Parathyroid adenoma (tissue), 2 donors: ENCODE measurements around the gene RPL37.
A peak's percentile ranks its signal among the peaks of the same experiment; 100 is the strongest.

Experiments used
- H2AFZ ChIP-seq: fragments of 300-600 bp; sonication (generic); one replicate; pipeline ENCODE4 v1.7.0; 2017; ENCODE audit warnings: antibody characterized with exemption, mild to moderate bottlenecking
- H3K27ac ChIP-seq: fragments of 300-600 bp; sonication (generic); one replicate; pipeline ENCODE4 v1.7.0; 2017
- H3K27me3 ChIP-seq: fragments of 300-600 bp; sonication (generic); one replicate; pipeline ENCODE4 v1.7.0; 2017; ENCODE audit warnings: low read length; ENCODE audit not compliant: control insufficient read depth, insufficient read depth
- H3K36me3 ChIP-seq: fragments of 300-600 bp; sonication (generic); one replicate; pipeline ENCODE4 v1.7.0; 2017; ENCODE audit warnings: low read length; ENCODE audit not compliant: control insufficient read depth, insufficient read depth
- H3K4me1 ChIP-seq: fragments of 300-600 bp; sonication (generic); one replicate; pipeline ENCODE4 v1.7.0; 2017; ENCODE audit warnings: control low read depth
- H3K4me2 ChIP-seq: fragments of 300-600 bp; sonication (generic); one replicate; pipeline ENCODE4 v1.7.0; 2017; ENCODE audit warnings: low read length
- H3K4me3 ChIP-seq: fragments of 300-600 bp; sonication (generic); one replicate; pipeline ENCODE4 v1.7.0; 2017; ENCODE audit warnings: low read depth, low read length
- H3K79me2 ChIP-seq: fragments of 300-600 bp; sonication (generic); one replicate; pipeline ENCODE4 v1.7.0; 2017; ENCODE audit warnings: control low read depth
- H3K9ac ChIP-seq: fragments of 300-600 bp; sonication (generic); one replicate; pipeline ENCODE4 v1.7.0; 2017; ENCODE audit warnings: mild to moderate bottlenecking
- H3K9me3 ChIP-seq: fragments of 300-600 bp; sonication (generic); one replicate; pipeline ENCODE4 v1.7.0; 2017; ENCODE audit warnings: low read length; ENCODE audit not compliant: control insufficient read depth
- TF ChIP-seq, protein P1 (sequence below): fragments of 300-600 bp; sonication (generic); IDR thresholded peaks from one replicate; pipeline ENCODE4 v1.7.0; 2017; ENCODE audit warnings: antibody characterized with exemption, mild to moderate bottlenecking
- donor health status: primary hyperparathyroidism.

Gene RPL37

DNA sequence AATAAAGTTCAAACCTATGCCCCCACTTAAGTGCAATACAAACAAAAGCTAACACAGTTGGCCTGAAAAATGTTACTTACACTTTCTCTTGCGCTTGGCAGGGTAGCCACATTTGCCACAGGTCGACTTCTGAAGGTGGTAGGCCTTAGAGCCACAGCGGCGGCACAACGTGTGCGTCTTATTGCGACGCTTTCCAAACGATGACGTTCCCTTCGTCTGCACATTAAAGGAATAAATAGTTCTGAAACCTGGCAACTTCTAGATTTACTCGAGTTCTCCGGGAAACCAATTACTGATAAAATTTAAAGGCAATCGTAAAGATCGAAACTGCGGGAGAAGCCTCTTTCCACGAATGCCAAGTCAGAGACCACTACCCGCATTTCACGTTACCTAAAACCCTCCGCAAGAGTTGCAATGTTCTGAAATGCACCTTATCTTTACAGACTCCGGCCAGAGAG, 602 bp downstream of the RPL37 start:
- TF ChIP-seq, protein P1, sequence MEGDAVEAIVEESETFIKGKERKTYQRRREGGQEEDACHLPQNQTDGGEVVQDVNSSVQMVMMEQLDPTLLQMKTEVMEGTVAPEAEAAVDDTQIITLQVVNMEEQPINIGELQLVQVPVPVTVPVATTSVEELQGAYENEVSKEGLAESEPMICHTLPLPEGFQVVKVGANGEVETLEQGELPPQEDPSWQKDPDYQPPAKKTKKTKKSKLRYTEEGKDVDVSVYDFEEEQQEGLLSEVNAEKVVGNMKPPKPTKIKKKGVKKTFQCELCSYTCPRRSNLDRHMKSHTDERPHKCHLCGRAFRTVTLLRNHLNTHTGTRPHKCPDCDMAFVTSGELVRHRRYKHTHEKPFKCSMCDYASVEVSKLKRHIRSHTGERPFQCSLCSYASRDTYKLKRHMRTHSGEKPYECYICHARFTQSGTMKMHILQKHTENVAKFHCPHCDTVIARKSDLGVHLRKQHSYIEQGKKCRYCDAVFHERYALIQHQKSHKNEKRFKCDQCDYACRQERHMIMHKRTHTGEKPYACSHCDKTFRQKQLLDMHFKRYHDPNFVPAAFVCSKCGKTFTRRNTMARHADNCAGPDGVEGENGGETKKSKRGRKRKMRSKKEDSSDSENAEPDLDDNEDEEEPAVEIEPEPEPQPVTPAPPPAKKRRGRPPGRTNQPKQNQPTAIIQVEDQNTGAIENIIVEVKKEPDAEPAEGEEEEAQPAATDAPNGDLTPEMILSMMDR = no peak
- peaks cover 12% of the 10 kb centered on the region for H3K4me1 ChIP-seq
- no peaks in the 10 kb centered on the region for H3K79me2 ChIP-seq
- no peaks in the 10 kb centered on the region for H3K27me3 ChIP-seq
- peak overlapping the region; percentile 86 for H3K4me3 ChIP-seq
- H2AFZ ChIP-seq = peak overlapping the region; percentile 96
- H3K27ac ChIP-seq = peak overlapping the region; percentile 90
- peak overlapping the region; percentile 81 for H3K9ac ChIP-seq
- no peaks in the 10 kb centered on the region for H3K36me3 ChIP-seq
- peak overlapping the region; percentile 84 for H3K4me2 ChIP-seq
- no peaks in the 10 kb centered on the region for H3K9me3 ChIP-seq

DNA sequence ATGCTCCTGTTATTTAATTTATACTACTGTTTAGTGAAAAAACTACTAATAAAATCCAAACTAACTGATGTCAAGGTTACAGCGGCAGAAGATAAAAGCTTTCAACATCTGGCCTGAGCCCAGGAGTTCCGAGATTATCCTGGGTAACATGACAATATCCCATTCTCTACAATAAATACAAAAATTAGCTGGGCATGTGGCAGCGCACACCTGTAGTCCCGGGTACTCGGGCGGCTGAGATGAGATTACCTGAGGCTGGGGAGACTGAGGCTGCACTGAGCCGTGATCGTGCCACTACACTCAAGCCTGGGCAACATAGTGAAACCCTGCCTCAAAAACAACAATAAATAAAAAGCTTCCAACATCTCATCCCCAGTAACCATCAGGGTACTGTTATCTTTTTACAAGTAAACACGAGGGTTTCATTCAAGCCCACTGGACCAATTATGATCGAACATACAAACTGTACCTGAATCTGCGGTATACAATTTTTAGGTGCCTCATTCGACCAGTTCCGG, 1.3 kb downstream of the RPL37 start:
- TF ChIP-seq, protein P1 = no peak
- Histone ChIP-seq H3K27ac (peak overlapping the region; percentile 90), H2AFZ (no peak overlapping the region), H3K36me3 (no peaks in the 10 kb centered on the region), H3K4me1 (peaks cover 12% of the 10 kb centered on the region), H3K4me3 (peak overlapping the region; percentile 86), H3K4me2 (peak overlapping the region; percentile 84), H3K27me3 (no peaks in the 10 kb centered on the region), H3K9ac (no peak overlapping the region), H3K79me2 (no peaks in the 10 kb centered on the region), H3K9me3 (no peaks in the 10 kb centered on the region)

DNA sequence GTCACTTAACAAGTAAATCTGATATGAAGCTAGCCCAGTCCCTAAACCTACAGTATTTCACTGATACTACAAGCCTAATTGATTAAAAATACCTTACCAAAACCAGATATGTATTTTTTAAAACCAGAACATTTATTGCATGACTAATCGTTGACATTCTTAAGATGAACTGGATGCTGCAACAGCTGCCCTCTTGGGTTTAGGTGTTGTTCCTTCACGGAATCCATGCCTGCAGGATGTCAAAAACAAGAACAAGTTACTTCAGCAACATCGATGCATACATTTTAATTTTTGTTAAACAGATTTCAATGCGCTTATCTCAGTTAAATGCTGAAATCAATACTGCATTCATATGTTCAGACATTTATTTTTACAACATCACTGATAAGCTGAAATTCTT, 2.7 kb downstream of the RPL37 start:
- Histone ChIP-seq H3K4me1 (peaks cover 12% of the 10 kb centered on the region), H3K9ac (no peak overlapping the region), H3K4me3 (no peak overlapping the region), H3K27me3 (no peaks in the 10 kb centered on the region), H3K27ac (no peak overlapping the region), H3K4me2 (no peak overlapping the region), H3K79me2 (no peaks in the 10 kb centered on the region), H2AFZ (no peak overlapping the region), H3K36me3 (no peaks in the 10 kb centered on the region), H3K9me3 (no peaks in the 10 kb centered on the region)
- TF ChIP-seq, protein P1 = no peak

DNA sequence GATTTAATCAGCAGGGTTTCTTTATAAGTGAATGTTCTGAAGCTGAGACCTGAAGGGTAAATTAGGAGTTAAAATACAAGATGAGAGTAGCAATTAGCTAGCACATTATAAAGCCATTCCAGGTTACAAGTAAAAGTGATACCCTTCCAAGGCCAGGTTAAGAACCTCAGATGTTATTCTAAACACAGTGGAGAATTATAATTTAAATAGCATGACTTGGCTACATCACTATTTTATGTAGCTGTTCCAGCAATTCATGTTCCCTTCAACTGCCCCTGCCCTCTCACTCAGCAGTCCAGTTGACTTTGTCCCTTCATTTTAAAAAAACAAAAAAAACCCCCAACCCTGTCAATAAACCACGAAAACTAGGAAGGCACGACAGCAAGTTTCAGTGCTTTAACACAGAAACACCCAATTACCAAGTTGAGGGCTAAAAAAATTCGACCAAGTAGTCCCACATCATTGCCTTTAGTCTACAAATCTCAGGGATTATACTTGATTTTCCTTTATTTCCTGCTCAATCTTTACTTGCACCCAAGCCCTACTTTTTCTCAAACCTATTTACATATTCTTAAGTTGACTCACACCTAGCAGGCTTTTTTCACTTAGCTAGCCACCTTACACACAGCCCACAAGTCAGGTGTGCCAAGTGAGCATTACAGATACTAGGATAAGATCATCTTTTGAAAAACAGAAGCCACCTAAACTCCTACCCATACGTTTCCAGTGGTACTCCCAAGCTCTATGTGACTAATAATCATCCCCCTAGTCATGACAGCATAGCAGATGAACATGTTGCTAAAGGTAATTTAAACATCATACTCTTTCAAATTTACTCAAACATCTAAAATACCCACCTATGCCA, 3.4 kb downstream of the RPL37 start:
- no peaks in the 10 kb centered on the region for H3K79me2 ChIP-seq
- no peaks in the 10 kb centered on the region for H3K9me3 ChIP-seq
- no peak overlapping the region for H3K4me2 ChIP-seq
- no peaks in the 10 kb centered on the region for H3K36me3 ChIP-seq
- TF ChIP-seq, protein P1 = no peak
- no peak overlapping the region for H2AFZ ChIP-seq
- H3K4me1 ChIP-seq = peaks cover 12% of the 10 kb centered on the region
- H3K4me3 ChIP-seq = no peak overlapping the region
- no peak overlapping the region for H3K9ac ChIP-seq
- no peak overlapping the region for H3K27ac ChIP-seq
- H3K27me3 ChIP-seq = no peaks in the 10 kb centered on the region
